DMS79 treated with DMSO at 0.1 percent for 48 hours (cell line): ENCODE results near the gene CADM1.

Experiments used
- DNase-seq: peaks from one replicate; lab custom pipeline; 2025; lab: John Stamatoyannopoulos, UW

Gene CADM1

DNA sequence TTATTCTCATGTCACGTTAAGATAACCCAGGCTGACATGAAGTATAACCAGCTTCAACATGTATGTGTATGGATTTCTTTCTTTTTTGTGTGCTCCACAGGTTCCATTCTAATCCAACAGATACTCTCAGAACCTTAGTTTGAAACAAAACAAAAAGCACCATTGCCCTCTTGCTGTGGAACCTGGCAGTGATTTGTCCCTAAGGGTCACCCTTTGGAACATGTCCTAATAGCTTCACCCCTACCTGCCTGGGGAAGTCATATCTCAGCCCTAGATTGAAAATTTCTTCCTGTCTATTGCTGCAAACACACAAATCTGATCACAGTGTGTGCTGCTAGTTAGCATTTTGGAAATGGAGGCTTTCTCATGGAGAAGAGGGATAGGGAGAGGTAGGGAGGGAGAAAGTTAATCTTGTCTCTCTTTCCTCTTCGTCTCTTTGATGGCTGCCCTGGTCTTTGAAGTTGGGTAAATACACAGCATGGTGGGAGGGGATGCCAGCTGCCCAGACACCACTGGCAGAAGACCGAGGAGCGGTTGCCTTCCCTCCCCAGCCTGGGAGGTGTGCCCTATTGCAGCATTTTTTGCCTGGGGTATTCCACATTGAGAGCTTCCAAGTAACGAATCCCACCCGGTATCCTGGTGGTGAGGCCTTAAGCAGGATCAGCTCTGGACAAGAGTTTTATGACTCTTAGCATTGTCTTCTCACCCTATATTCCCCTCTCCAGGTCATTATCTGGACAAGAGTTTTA, 11.6 kb upstream of the CADM1 start:
- DNase-seq, result no peak

DNA sequence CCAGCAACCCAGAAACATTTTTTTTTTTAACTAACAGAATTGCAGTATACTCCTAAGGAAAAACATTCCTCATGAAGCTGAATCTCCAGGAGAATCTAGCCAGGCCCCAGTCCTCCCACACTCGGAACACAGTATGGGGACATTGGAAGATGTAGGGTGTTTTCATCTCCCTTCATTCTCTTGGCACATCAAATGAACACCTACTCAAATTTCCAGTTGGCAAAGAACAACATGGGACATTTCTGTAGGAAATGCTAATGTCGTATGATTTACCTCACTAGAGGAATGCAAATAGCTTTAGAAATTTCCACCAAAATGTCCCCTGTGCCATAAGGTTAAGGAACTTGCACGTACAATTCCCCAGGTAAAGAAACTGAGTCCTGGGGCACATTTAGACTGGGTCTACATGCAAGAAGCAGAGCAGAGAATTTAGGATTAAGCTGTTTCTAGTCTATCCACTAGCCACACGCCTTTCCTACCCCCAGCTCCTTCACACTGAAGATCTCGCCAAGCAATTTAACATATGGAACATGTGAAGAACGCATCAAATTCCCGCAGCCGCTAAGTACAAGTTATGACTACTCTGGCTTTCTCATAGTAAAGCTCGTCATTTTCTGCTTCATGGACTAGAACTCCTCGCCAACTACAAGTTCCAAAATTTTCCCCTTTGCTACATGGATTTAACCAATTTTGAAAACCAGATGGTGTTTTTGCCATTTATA, 2.9 kb upstream of the CADM1 start:
- DNase-seq, result no peak

- peak; percentile 70 for DNase-seq
Observed at GRCh38 chr11:115505175-115505574, 960 bp upstream of the CADM1 start.

GRCh38 chr11:115503886-115504275, 334 bp downstream of the CADM1 start:
- DNase-seq, result no peak

DNA sequence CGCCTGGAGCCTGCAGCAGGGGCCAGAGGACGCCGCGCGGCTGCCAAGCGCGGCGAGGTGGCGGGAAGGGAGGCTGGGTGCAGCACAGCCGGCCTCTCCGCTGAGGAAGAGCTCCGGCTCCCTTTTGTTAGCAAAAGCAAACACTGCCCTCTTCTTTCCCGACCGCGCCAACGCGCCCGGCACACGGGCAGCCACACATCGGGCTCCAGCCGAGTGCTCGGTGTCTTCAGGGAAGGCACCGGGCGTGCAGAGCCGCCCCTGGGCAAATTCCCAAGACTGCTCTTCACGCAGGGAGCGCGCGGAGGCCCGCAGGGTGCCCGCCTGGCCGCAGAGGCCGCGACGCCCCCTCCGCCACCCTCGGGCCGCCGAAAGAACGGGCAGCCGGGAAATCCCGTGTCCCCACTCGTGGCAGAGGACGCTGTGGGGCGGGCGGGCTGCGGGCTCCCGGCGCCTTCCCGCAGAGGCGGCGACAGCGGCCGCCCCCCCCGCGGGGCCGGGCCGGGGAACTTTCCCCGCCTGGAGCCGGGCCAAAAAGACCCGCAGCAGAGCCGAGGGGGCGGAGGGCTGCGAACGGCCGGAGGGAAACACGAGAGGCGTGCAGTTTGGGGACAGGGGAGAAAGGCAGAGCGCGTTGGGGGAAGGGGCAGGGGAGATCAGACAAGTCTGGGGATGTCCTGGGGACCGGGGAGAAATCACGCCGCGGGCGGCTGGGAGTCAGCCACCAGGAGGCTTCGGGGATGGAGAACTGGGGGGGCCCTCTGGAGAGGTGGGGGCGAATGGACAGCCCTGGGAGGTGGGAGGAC, 931 bp downstream of the CADM1 start:
- DNase-seq, result peak; percentile 59

GRCh38 chr11:115502636-115503082, 1.6 kb downstream of the CADM1 start:
- no peak for DNase-seq

- DNase-seq, result peak; percentile 80
Observed at GRCh38 chr11:115501893-115502589, 2.2 kb downstream of the CADM1 start.

DNA sequence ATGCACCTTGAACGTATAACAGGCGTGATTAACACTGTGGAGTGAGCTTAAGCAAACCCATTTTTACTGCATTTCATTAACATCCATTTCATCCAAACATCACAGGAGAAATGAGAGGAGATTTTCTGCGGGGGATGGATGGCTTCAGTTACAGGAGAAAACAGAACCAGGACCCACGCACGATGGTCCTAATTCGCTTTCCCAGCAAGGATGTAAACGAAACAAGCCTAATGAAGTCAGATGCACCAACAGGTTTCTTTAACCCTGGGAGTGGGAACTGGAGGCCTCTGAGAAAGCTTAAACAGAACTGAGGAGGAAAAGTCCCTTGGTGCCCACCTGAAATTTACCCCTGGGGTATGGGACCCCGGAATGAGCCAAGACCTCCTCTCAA, 2.7 kb downstream of the CADM1 start:
- DNase-seq, result peak; percentile 78

- peak; percentile 58 for DNase-seq
Observed at GRCh38 chr11:115500547-115501501, 3.4 kb downstream of the CADM1 start.

GRCh38 chr11:115499891-115500290, 4.3 kb downstream of the CADM1 start:
- no peak for DNase-seq

GRCh38 chr11:115499241-115499799, 4.9 kb downstream of the CADM1 start:
- DNase-seq, result no peak

DNA sequence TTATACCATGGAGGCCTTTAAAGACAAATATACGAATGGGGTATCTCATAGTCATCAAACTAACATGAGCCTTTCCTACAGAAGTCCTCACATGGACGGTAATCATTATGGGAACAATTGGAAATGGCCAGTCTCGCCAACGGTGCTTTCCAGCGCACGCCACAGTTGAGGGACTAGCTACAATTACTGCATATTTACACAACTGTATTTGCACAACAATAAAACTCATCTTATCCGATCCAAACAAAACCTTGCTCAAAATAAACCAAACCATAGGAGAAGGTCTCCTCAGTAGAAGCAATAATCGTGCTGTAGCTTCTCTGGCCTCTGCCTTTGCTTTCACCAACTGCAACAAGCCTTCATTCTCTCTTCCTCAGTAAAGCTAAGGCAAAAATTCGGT, 5.9 kb downstream of the CADM1 start:
- DNase-seq, result peak; percentile 71

DNA sequence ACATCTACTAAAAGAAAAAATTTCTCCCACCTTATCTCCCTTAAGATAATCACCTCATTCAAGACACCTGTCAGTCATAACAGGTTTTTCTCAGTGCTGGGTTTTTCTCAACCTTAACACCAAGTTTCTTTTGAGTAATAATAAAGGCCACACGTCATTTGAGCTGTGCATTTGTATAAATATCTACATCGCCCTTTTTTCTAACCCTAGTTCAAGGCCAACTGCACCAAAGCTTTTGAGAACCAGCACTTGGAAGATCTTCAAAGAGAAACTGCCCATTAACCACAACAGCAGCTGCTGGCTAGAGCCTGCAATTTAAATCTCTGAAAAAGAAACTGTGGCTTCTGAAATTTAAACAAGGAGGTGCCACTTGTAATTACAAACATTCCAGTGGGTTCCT, 6.9 kb downstream of the CADM1 start:
- peak; percentile 96 for DNase-seq

DNA sequence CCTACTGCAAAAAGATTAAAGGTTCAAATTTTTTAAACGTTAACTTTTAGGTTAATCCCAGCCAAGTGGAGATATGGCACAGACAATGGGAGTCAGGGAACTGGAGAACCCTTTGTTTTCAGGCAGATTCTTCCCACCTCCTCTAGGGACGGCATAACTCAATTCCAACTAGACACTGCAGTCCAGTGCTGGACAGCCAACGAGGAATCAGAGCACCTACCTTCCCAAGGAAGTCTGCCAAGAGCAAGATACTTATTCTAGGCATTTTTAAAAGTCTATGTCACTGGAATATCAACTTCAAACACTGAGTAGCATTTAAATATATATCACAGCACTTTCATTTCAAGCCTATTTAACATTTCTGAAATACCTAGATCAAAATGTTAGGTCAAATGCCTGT, 7.3 kb downstream of the CADM1 start:
- DNase-seq, result no peak

GRCh38 chr11:115493905-115494304, 10.3 kb downstream of the CADM1 start:
- no peak for DNase-seq

GRCh38 chr11:115493488-115493887, 10.7 kb downstream of the CADM1 start:
- DNase-seq, result no peak

- DNase-seq, result no peak
Observed at GRCh38 chr11:115489466-115489865, 14.7 kb downstream of the CADM1 start.

DNA sequence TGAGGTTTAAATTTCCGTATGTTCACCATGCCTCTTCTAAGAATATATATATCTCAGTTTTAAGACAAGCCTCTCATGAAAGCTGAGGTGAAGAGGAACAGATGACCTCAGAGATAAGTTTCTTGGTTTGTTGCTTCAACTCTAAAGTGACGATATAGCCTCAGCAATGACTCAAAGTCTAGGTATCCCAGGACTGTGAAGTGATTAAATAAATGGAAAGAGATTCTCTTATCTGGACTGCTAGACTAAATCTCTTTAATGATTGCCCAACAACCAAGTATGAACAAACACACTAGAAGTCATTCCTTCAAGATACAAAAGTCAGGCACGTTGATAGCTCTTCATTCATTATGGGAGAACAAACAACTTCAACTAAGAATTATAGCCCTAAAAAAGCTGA, 15.3 kb downstream of the CADM1 start:
- no peak for DNase-seq

- no peak for DNase-seq
Observed at GRCh38 chr11:115481528-115481927, 22.7 kb downstream of the CADM1 start.

- DNase-seq, result no peak
Observed at GRCh38 chr11:115480611-115481010, 23.6 kb downstream of the CADM1 start.

- DNase-seq, result no peak
Observed at GRCh38 chr11:115477410-115477809, 26.8 kb downstream of the CADM1 start.
